GM12878 (cell line): ENCODE data around the gene TEN1. TPM values are rescaled to one million over a fixed set of nuclear protein-coding genes. Genes with fewer than 3 reads are reported as not detected.

Experiments used
- ATAC-seq: fragments of 200-7000 bp; cut with Tn5 transposase; 3 replicates; pipeline ENCODE4 v1.9.1; 2020; ENCODE audit warnings: mild to moderate bottlenecking, moderate library complexity
- BruUV-seq: library from RNA; stranded (reverse); fragments of 400-500 nt; replicated peaks from 2 replicates; lab custom pipeline; 2021; lab: Mats Ljungman, UMichigan
- CTCF ChIA-PET: fragments of 300-600 bp; sonication (Branson Sonifier 250); formaldehyde crosslinking; extraction: SDS; loops from one replicate; lab custom pipeline; 2021; ENCODE audit warnings: inconsistent platforms; lab: Yijun Ruan, JAX
- POLR2A ChIA-PET: fragments of 350-600 bp; formaldehyde crosslinking; extraction: SDS; loops from one replicate; lab custom pipeline; 2021; ENCODE audit warnings: inconsistent platforms; lab: Charles Lee
- RAD21 ChIA-PET: fragments of 300-600 bp; sonication (Branson Sonifier 250); formaldehyde crosslinking; loops from one replicate; lab custom pipeline; 2023; ENCODE audit warnings: antibody characterized with exemption; ENCODE audit not compliant: unreplicated experiment; lab: Charles Lee
- SMC1A ChIA-PET: fragments of 300-600 bp; sonication (Branson Sonifier 250); formaldehyde crosslinking; loops from one replicate; lab custom pipeline; 2023; ENCODE audit not compliant: unreplicated experiment, uncharacterized antibody; lab: Charles Lee
- DNase-seq: peaks from one replicate; pipeline ENCODE4 v3.0.0-alpha.2; 2011; ENCODE audit warnings: low read depth, low spot score
- FAIRE-seq: peaks from 3 replicates; lab custom pipeline; 2011; peaks lifted over from hg19 to GRCh38; lab: Jason Lieb, UNC
- H2AFZ ChIP-seq: 2 replicates; pipeline ENCODE4 v1.6.0; 2011; ENCODE audit warnings: low read depth, low read length, control low read depth; ENCODE audit not compliant: control insufficient read depth
- H3K27ac ChIP-seq: 2 replicates; pipeline ENCODE4 v1.5.1; 2011; ENCODE audit warnings: control low read depth; ENCODE audit not compliant: control insufficient read depth, insufficient read depth
- H3K27me3 ChIP-seq, 2 experiments: replicated peaks in 1 of 2; 2 replicates each; pipeline versions ENCODE4 v1.6.0 to v1.6.1; 2011; ENCODE audit warnings: low read length in 1 of 2; ENCODE audit not compliant: control insufficient read depth in 2 of 2, insufficient read depth in 2 of 2
- H3K36me3 ChIP-seq, 2 experiments: 2 replicates each; pipeline ENCODE4 v1.5.1; 2011; ENCODE audit warnings: low read length in 1 of 2; ENCODE audit not compliant: control insufficient read depth in 2 of 2, insufficient read depth in 2 of 2
- H3K4me1 ChIP-seq: 2 replicates; pipeline ENCODE4 v1.6.1; 2011; ENCODE audit warnings: mild to moderate bottlenecking, low read length, moderate library complexity, mixed read lengths; ENCODE audit not compliant: control insufficient read depth, insufficient read depth
- H3K4me2 ChIP-seq: 2 replicates; pipeline ENCODE4 v1.6.0; 2011; ENCODE audit warnings: control low read depth; ENCODE audit not compliant: control insufficient read depth, insufficient read depth
- H3K4me3 ChIP-seq: fragments of 200-600 bp; sonication (generic); 2 replicates; pipeline ENCODE4 v1.5.1; 2016
- H3K79me2 ChIP-seq: 2 replicates; pipeline ENCODE4 v1.6.0; 2011; ENCODE audit warnings: low read length; ENCODE audit not compliant: control insufficient read depth, insufficient read depth
- H3K9ac ChIP-seq: 2 replicates; pipeline ENCODE4 v1.8.0; 2011; ENCODE audit warnings: low read length, control low read depth, mixed read lengths; ENCODE audit not compliant: control insufficient read depth, insufficient read depth
- H3K9me3 ChIP-seq: replicated peaks from 3 replicates; pipeline ENCODE4 v1.5.1; 2011; ENCODE audit warnings: mild to moderate bottlenecking, low read length; ENCODE audit not compliant: control insufficient read depth, insufficient read depth
- H4K20me1 ChIP-seq: 2 replicates; pipeline ENCODE4 v1.6.0; 2011; ENCODE audit not compliant: control insufficient read depth, insufficient read depth
- CBX5 ChIP-seq: sonication (generic); IDR thresholded peaks from 2 replicates; pipeline ENCODE4 v1.6.1; 2016; ENCODE audit warnings: low read depth, moderate library complexity, mild to moderate bottlenecking, inconsistent platforms
- JUND ChIP-seq: IDR thresholded peaks from 2 replicates; pipeline ENCODE4 v1.6.1; 2012; ENCODE audit warnings: low read depth, mild to moderate bottlenecking, low read length, improper control_type of control experiment, moderate library complexity
- LARP7 ChIP-seq: fragments of 450-650 bp; IDR thresholded peaks from 2 replicates; pipeline ENCODE4 v1.6.1; 2017; ENCODE audit warnings: mild to moderate bottlenecking
- MTA3 ChIP-seq: IDR thresholded peaks from 2 replicates; pipeline ENCODE4 v1.6.1; 2012; ENCODE audit warnings: low read length, inconsistent platforms, borderline replicate concordance
- MYB ChIP-seq: fragments of 150-350 bp; IDR thresholded peaks from 2 replicates; pipeline ENCODE4 v1.6.1; 2014; ENCODE audit warnings: mild to moderate bottlenecking, low read depth, low read length, borderline replicate concordance
- POLR2AphosphoS5 ChIP-seq: IDR thresholded peaks from 2 replicates; pipeline ENCODE4 v1.6.1; 2011; ENCODE audit warnings: mild to moderate bottlenecking, low read length, inconsistent platforms
- SMC3 ChIP-seq: IDR thresholded peaks from 2 replicates; pipeline ENCODE4 v1.6.1; 2011; ENCODE audit warnings: low read length, improper control_type of control experiment, borderline replicate concordance
- SUZ12 ChIP-seq: fragments of 200-600 bp; sonication (generic); IDR thresholded peaks from one replicate; pipeline ENCODE4 v1.6.1; 2018; ENCODE audit warnings: antibody characterized with exemption, mild to moderate bottlenecking; ENCODE audit not compliant: unreplicated experiment
- ZBED1 ChIP-seq: IDR thresholded peaks from 2 replicates; pipeline ENCODE4 v1.6.1; 2016; ENCODE audit warnings: borderline replicate concordance
- ZNF207 ChIP-seq: fragments of 450-650 bp; IDR thresholded peaks from 2 replicates; pipeline ENCODE4 v1.6.1; 2014; ENCODE audit warnings: antibody characterized with exemption, mild to moderate bottlenecking, borderline replicate concordance
- ZZZ3 ChIP-seq: IDR thresholded peaks from 2 replicates; pipeline ENCODE4 v1.6.1; 2011; ENCODE audit warnings: low read depth; ENCODE audit not compliant: control insufficient read depth, insufficient read length
- WGBS: methylation state at CpG from one replicate; pipeline ENCODE4 v1.1.6; 2016; ENCODE audit warnings: low lambda C conversion rate; ENCODE audit not compliant: insufficient replicate concordance, insufficient coverage; ENCODE audit errors: missing lambda C conversion rate; 5-methylcytosine and 5-hydroxymethylcytosine counted together
- in situ Hi-C: fragments of 300-500 bp; cut with MboI; formaldehyde crosslinking; loops from 9 replicates; pipeline ENCODE4 v1.14.3; 2018; ENCODE audit warnings: mixed read lengths
- intact Hi-C: fragments of 100-400 bp; cut with micrococcal nuclease; formaldehyde crosslinking; loops from one replicate; pipeline ENCODE4 v1.14.2; 2022; ENCODE audit not compliant: unreplicated experiment
- polyA plus RNA-seq, 11 experiments: library from polyadenylated mRNA; depleted of rRNA in 4 of 11; unstranded in 6 of 11; stranded (reverse) in 5 of 11; fragments of >200 nt; fragmentation: Nextera tagmentation in 4 of 11; fragmentation: Illumina TruSeq in 1 of 11; extraction: Ambion mirVana in 4 of 11; extraction: Trizol in 1 of 11; gene quantifications; 1 replicate in 1 of 11; 2 replicates in 10 of 11; pipeline versions ENCODE4 v1.2.1 to v1.2.3, GENCODE V29; 2011 to 2016; ENCODE audit warnings: inconsistent platforms in 2 of 11, missing spikeins in 2 of 11, low read depth in 1 of 11
- total RNA-seq, 4 experiments: library from RNA; depleted of rRNA in 3 of 4; stranded (reverse); fragments of >200 nt in 3 of 4; fragmentation: Illumina TruSeq in 1 of 4; extraction: Trizol in 1 of 4; gene quantifications; 2 replicates each; pipeline versions ENCODE4 v1.2.1 to v1.2.3, GENCODE V29; 2013 to 2021
- TF ChIP-seq, protein P1 (sequence below): fragments of 450-650 bp; IDR thresholded peaks from 2 replicates; pipeline ENCODE4 v1.6.1; 2017; ENCODE audit warnings: mild to moderate bottlenecking, moderate library complexity

TEN1 gene
- total and polyA plus RNA-seq, 10 of the 15 experiments (the other 5 are each of a cell fraction or from before 2014, with no cell fraction given), result 1.1 to 33.1 (median 17.4) TPM

- Histone ChIP-seq H3K27me3 (no peaks in the 10 kb centered on the region), H3K9me3 (no peaks in the 10 kb centered on the region), H2AFZ (no peak overlapping the region), H3K27ac (no peak overlapping the region), H3K4me2 (no peak overlapping the region), H3K36me3 (no peaks in the 10 kb centered on the region), H3K4me1 (no peaks in the 10 kb centered on the region), H3K4me3 (no peak overlapping the region), H3K79me2 (no peaks in the 10 kb centered on the region), H4K20me1 (no peaks in the 10 kb centered on the region), H3K9ac (no peak overlapping the region)
- no peak for ATAC-seq
- ChIA-PET SMC1A (interaction anchor here (1.8 to 10.8 kb wide), 2 partner anchors 10 to 101 kb away, joined by 5 to 61 read pairs; partner anchors contain the start of gene MRPL38), RAD21 (interaction anchor here (1.5 to 2.2 kb wide), 2 partner anchors 11 to 102 kb away, joined by 5 to 6 read pairs; no protein-coding TSS in a partner anchor), POLR2A (no interaction called here), CTCF (interaction anchor here (0.6 to 12.8 kb wide), 5 partner anchors 8 to 132 kb away, joined by 3 to 128 read pairs (median 4); partner anchors contain the start of gene MRPL38)
- intact Hi-C loops, result no loop called here
- BruUV-seq, result no TSS peak
- no peak for FAIRE-seq
- in situ Hi-C loops, result loop anchor here (5.0 kb wide), 1 partner anchor 100 kb away; no protein-coding TSS in a partner anchor
- 64% methylated on average over 39 of the region's 39 CpGs for WGBS
- TF ChIP-seq JUND, result no peak
- TF ChIP-seq CBX5, result no peak
- no peak for TF ChIP-seq ZBED1
- TF ChIP-seq SUZ12, result no peak
- TF ChIP-seq SMC3, result no peak
- TF ChIP-seq LARP7, result no peak
- TF ChIP-seq MTA3, result no peak
- no peak for TF ChIP-seq POLR2AphosphoS5
- no peak for TF ChIP-seq ZZZ3
- no peak for TF ChIP-seq MYB
- TF ChIP-seq ZNF207, result no peak
- TF ChIP-seq, protein P1, sequence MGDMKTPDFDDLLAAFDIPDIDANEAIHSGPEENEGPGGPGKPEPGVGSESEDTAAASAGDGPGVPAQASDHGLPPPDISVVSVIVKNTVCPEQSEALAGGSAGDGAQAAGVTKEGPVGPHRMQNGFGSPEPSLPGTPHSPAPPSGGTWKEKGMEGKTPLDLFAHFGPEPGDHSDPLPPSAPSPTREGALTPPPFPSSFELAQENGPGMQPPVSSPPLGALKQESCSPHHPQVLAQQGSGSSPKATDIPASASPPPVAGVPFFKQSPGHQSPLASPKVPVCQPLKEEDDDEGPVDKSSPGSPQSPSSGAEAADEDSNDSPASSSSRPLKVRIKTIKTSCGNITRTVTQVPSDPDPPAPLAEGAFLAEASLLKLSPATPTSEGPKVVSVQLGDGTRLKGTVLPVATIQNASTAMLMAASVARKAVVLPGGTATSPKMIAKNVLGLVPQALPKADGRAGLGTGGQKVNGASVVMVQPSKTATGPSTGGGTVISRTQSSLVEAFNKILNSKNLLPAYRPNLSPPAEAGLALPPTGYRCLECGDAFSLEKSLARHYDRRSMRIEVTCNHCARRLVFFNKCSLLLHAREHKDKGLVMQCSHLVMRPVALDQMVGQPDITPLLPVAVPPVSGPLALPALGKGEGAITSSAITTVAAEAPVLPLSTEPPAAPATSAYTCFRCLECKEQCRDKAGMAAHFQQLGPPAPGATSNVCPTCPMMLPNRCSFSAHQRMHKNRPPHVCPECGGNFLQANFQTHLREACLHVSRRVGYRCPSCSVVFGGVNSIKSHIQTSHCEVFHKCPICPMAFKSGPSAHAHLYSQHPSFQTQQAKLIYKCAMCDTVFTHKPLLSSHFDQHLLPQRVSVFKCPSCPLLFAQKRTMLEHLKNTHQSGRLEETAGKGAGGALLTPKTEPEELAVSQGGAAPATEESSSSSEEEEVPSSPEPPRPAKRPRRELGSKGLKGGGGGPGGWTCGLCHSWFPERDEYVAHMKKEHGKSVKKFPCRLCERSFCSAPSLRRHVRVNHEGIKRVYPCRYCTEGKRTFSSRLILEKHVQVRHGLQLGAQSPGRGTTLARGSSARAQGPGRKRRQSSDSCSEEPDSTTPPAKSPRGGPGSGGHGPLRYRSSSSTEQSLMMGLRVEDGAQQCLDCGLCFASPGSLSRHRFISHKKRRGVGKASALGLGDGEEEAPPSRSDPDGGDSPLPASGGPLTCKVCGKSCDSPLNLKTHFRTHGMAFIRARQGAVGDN, result no peak
- no peak for DNase-seq
Observed at GRCh38 chr17:76007131-76007849, 28.2 kb downstream of the TEN1 start.
